AG08396 (cell line): Measurements from ENCODE around the gene CHD2.

ENCODE experiments used
- DNase-seq: peaks from one replicate; pipeline ENCODE4 v3.0.0; 2012; ENCODE audit warnings: low spot score, mixed read lengths

The CHD2 gene

DNA sequence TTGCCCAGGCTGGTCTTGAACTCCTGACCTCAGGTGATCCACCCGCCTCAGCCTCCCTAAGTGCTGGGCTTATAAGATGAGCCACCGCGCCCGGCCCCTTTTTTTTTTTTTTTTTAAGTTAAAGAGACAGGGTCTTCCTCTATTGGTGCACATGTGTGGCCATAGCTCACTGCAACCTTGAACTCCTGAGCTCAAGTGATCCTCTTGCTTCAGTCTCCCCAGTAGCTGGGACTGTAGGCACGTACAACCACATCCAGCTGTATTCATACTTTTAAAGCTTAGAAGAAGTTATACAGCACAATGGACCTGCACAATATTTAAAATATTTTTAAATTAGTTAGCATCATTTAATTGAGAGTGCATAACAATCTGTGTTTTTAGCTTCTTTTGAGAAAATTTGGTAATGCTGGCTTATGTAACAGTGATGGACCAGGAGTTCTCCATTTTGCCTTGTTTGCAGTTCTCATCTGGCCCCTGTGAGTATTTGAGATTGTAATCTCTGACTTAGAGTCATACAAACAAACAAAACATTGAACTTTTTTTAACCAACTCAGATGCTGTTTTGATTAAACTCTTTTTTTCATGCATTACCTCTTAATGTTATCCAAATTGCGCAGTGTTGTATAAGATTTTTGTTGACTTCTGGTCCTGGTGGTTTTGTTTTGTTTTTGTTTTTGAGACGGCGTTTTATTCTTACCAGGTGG, 33.0 kb downstream of the CHD2 start:
- DNase-seq, result no peak

DNA sequence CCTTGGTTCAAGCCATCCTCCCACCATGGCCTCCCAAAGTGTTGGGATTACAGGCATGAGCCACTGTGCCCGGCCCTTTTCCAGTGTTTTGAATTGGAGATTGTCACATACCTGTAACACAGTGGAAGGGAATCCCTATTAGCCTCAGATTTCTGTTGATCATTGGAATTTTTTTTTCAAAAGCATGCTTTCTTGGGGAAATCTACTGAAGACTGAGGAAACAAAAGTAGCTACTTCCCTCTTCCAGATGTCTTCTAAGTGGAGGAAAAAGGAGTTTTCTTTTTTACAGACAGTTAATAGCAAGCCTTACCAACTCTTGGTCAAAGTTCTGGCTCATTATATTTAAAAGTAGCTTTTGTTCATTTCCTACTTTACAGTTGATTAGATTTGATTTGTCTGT, 33.7 kb downstream of the CHD2 start:
- DNase-seq, result no peak

DNA sequence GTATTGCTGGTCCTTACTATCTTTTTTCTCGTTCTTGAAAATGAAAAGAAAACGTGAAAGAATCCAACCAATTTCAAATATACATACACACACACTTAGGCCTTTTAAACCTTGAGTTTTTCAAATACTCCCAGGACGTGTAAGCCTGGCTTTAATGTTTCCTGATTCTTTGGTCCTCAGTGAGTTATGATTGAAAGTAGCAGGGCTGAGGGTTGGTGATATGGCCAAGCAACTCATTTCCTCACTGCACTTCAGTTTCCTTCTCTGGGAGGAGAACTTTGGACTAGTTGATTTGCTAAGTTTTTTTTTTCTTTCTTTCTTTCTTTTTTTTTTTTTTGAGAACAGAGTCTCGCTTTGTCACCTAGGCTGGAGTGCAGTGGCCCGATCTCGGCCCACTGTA, 34.6 kb downstream of the CHD2 start:
- DNase-seq, result no peak

DNA sequence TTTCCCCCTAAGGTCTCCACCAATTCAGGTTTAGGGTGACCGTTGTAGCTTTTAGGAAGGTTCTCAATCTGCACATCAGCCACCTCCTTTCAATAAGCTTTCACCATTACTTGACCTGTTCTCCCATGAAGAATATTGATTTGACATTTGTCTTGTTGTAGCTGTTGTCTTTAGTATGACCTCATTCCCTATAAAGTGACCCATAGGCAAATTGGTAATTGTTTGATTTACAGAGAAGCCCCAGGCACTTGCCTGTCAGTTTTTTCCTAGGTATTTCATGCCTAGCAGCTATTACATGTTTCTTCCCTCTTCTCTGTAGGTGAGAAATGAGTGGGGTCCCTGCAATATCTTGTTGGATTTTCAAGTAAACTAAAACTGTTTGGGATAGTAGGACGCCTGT, 36.0 kb downstream of the CHD2 start:
- DNase-seq, result no peak

DNA sequence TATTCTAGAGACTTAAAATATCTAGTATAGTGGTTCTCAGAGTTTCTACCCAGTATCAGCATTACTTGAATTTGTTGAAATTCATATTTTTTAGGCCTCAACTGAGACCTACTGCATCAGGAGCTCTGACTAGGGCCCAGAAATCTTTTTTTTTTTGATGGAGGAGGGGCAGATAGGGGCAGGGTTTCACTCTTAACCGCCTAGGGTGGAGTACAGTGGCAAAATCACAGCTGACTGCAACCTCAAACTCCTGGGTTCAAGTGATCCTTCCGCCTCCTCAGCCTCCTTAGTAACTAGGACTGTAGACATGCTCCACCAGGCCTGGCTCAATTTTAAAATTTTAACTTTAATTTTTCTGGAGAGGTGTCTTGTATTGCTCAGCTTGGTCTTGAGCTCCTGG, 36.6 kb downstream of the CHD2 start:
- no peak for DNase-seq

DNA sequence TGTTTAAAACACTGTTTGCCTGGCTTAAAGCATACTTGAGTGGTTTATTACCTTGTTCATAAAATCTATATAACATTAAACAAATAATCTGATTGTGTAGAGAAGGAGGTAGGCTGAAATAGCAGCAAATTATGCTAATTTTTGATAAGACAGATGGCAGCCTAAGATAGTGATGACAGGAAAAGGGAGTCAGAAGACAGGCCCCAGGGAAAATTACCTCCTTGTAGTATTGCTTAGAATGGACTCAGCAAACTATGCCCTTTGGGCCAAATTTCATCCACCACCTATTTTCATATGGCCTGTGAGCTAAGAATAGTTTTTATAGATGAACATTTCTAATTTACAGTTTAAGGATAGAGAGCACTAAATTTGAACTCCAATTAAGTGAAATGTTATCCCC, 37.8 kb downstream of the CHD2 start:
- no peak for DNase-seq

DNA sequence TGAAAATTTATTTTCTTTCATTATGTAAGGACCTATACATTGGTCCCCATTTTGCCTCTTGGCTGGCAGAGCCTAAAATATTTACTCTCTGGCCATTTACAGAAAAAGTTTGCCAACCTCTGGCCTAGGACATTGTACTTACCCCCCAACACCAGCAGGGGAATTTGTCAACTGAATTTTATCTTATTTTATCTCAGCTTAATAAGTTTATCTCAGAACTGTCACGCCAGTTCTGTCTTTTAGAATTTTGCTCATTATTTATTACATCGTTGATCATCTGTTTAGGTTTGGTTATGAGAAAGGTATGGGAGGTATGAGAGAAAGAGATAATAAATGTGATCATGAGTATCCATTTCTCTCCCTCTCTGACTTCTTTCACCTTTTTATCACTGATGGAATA, 38.3 kb downstream of the CHD2 start:
- no peak for DNase-seq

DNA sequence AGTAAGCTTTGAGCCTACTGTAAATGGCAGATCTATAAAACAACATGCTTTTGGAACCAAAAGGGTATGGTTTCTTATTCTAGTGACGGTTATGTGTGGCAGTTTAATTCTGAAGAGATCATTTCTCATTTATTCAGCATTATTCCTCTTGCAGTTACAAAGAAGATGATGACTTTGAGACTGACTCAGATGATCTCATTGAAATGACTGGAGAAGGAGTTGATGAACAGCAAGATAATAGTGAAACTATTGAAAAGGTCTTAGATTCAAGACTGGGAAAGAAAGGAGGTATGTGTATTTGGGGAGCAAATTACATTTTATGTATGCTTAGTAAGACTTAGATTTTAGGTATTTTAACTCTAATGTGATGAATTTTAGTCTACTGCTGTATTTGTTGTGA, 41.5 kb downstream of the CHD2 start:
- DNase-seq, result no peak

DNA sequence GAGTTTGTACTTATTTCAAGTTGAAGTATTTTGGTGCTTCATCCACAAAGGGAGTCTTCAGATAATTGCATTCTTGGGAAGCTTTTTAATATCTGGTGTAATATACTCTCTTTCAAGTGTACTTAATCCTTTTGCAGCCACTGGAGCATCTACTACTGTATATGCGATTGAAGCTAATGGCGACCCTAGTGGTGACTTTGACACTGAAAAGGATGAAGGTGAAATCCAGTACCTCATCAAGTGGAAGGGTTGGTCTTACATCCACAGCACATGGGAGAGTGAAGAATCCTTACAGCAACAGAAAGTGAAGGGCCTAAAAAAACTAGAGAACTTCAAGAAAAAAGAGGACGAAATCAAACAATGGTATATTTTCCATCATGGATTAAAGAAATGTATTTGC, 42.6 kb downstream of the CHD2 start:
- no peak for DNase-seq

DNA sequence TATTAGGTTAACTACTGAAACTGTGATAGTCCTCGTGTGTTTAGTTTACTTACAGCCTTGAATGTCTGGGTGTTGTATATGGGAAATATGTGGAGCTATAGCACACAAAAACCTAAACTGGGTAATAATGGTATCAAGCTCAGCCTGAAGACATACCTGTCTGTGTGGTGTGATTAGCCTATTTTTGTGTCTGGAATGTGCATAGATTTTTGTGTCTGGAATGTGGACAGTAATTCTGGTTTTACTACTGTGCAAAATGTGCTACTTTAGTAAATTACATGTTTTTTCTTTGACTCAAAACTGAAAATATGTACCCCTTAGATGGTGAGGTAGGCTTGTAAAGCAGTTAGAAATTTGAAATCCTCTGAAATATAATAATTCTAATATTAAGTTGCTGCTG, 43.5 kb downstream of the CHD2 start:
- DNase-seq, result no peak

DNA sequence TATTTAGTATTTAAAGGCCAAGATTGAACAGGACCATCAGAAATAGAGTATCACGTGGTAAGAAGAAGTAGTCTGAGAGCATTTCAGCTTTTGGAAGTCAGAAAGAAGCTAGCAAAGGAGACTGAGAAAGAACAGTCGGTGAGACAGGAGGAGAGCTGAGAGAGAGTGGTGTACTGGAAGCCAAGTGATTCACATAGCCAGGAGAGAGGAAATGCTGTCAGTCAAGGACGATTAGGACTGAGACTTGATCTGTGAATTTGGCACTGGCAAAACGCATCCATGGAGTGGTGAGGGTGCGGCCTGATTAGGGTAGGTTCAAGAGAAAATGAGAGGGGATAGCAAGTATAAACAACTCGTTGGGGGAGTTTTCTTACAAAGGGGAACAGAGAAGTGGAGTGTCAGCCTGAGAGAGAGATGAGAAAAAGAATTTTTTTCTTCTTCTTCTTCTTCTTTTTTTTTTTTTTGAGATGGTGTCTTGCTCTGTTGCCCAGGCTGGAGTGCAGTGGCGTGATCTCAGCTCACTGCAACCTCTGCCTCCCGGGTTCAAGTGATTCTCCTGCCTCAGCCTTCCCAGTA, 44.9 kb downstream of the CHD2 start:
- no peak for DNase-seq

DNA sequence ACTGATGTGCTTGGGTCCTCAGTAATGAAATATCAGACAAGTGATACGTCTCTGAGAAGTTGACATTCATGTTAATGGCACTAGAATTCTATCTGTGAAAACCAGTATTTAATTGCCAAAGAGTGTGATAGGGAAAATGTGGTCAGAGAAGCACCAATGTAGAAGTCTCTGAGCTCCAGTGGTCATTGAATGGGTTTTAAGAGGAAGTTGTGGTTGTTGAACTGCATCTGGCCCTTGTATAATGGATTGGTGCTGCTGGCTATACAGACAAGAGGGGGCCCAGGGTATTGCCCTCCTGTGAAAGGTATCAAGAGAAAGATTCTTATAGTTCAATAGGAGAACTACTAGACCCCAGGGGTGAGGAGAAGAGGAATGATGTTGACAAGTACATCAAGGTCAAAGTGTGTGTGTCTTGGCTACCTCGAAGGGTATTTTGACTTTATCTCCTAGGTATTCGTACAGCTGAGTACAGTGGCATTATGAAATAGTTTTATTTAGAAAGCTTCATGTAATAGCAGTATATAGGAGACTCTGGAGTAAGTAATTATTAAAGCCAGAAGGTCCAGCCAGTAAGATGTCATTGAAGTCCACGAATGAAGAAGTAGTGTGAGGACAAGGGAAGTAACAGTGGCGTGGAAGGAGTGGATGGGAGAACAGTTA, 47.1 kb downstream of the CHD2 start:
- no peak for DNase-seq

DNA sequence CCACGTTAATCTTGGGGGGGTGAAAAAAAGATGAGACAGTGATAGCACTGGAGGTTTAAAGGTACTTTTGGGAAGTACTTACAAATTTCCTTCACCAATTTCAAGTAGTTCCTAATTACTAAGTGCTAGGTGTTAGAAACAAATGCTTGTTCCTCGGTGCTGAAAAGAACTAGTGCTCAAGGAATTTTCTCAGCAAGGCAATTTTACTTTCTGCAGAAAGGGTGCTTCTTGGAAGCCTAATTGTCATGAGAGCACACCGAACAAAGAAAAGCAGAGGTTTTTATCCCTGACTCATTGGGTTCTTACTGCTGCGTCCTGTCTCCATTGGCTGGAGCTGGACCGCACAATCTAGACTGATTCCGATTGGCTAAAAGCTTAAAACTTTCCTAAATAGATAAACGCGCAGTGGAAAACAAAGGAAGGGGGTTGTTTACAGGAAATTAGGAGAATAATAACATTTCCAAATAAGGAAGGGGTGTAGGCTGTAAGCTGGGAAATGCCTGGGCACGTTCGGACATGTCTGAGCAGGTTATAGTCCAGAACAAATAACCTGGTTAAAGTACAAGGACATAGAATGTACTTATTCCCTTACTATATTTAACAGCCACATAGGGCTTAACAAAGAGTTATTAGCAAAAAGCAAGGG, 49.6 kb downstream of the CHD2 start:
- DNase-seq, result no peak

DNA sequence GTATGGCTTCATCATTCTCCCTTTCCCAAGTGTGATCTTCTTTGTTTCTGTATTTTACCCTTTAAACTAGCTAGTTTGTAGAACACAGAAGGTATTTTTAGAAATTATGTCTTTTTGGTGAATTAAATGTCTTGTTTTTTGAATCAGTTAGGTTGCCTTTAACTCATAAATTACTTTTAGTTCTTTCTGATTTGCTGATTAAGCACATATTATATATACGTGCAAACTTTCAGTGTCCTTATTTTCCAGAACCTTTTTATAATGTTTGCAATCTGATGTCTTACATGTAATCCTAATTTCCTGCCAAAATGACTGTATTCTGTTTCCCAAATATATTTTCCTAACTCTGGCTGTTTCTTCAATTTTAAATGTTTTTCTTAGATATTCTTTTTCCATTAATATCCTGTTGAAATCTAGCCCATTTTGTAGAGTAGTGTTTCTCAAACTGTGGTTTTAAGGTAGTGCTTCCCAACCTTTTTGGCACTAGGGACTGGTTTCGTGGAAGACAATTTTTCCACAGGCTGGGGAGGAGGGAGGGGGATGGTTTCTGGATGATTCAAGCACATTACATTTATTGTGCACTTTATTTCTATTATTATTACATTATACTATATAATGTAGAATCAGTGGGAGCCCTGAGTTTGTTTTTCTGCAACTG, 51.8 kb downstream of the CHD2 start:
- DNase-seq, result no peak

DNA sequence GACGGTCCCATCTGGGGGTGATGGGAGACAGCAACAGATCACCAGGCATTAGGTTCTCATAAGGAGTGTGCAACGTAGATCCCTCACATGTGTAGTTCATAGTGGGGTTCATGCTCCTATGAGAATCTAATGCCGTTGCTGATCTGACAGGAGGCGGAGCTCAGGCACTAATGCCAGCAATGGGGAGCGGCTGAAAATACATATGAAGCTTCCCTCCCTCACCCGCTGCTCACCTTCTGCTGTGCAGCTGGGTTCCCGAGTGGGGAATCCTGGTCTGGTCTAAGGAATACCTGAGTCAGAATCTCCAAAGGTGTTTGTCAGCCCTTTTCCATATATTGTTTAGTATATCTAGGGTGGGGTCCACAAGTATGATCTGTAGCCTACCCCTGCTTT, 52.3 kb downstream of the CHD2 start:
- DNase-seq, result no peak

DNA sequence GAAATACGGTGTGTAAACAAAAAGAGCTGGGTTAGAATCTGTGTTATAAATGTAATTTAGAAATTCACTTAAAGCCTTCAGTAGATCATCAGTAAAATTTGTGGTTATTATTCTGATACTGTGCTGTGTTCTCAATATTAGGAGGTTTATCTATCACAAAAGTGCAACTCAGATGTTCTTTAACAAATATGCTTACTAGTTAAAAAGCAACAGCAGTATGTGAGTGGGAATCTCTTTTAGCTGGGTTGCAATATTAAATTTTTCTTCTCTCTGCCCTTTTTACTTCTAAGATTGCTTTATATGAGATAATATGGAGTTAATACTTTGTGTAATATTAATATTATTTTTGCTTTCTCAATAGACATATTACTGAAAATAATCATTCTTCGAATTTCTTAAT, 53.4 kb downstream of the CHD2 start:
- no peak for DNase-seq

DNA sequence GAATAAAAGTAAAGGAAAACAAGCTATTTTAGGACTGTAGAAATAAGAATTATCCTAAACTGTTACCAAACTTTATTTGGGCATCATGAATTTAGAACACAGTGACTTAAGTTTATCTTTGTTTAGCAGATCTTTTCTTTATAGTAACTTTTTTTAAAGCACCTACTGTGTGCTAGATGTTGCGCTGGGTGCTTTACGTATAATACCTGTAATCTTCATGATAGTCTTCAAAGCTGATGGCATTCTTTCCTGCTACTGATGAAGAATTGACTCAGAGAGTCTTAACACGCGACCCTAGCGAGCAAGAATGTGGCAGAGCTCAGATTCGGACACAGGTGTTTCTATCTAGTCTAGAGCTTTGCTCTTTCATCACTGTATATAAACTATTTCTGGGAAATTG, 53.9 kb downstream of the CHD2 start:
- no peak for DNase-seq

DNA sequence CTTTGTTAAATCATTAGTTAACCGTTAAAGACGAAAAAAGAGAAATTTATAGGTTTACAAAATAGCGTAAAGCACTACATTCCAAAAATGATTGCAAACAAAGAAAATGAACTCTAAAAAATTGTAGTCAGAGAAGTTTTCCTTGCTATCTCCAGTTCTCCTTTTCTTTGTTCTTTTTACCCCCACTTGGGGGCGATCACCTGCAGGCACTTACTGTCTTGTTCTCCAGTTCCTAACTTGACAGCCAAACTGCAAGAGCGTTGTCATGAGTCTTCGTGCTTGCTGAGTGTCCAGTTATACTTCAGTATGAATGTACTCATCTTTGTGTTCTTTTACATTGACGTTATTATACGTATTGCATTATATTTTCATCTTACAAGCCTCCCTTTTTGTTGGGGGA, 54.5 kb downstream of the CHD2 start:
- no peak for DNase-seq

DNA sequence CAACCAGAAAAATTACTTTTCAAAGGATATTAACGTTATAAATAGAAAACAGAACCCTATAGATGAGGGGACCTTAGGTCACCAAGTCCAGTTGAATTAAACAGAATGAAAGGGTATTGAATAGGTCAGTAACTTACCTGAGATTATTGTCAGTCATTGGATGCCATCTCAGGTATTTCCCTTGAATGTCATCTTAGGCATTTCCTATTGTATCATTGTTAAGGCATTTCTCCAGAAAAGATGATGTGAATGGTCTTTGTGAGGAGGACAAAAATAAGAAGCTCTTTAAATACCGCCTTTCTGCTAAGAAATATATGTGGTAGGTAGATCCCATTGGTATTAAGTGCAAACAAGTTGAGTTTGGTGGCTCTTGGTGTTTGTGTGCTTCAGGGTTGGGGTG, 55.6 kb downstream of the CHD2 start:
- no peak for DNase-seq

DNA sequence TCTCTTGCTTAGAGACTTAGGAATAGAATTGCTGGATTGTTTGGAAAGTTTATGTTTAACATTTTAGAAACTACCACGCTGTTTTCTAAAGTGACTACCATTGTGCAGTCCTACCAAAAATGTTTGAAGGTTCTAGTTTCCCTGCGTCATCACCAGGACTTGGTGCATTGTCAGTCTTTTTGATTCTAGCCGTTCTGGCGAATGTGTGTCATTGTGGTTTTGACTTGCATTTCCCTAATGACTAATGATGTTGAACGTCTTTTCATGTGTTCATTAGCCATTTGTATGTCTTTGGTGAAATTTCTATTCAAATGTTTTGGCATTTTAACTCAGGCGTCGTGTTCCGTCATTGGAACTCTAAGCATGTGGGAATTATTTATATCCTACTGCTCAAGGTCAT, 58.0 kb downstream of the CHD2 start:
- DNase-seq, result no peak

DNA sequence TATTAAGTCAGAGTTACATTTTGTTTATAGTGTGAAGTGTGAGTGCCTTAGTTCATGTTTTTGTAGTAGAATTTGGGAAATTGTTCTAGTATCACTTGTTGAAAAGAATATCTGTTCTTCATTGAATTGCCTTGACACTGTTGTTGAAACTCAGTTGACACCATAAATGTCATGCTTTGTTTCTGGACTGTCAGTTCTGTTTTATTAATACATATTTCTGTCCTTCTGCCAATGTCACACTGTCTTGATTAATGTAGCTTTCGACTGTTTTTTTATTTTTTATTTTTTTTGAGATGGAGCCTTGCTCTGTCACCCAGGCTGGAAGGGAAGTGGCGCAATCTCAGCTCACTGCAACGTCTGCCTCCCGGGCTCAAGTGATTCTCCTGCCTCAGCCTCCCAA, 59.1 kb downstream of the CHD2 start:
- no peak for DNase-seq

DNA sequence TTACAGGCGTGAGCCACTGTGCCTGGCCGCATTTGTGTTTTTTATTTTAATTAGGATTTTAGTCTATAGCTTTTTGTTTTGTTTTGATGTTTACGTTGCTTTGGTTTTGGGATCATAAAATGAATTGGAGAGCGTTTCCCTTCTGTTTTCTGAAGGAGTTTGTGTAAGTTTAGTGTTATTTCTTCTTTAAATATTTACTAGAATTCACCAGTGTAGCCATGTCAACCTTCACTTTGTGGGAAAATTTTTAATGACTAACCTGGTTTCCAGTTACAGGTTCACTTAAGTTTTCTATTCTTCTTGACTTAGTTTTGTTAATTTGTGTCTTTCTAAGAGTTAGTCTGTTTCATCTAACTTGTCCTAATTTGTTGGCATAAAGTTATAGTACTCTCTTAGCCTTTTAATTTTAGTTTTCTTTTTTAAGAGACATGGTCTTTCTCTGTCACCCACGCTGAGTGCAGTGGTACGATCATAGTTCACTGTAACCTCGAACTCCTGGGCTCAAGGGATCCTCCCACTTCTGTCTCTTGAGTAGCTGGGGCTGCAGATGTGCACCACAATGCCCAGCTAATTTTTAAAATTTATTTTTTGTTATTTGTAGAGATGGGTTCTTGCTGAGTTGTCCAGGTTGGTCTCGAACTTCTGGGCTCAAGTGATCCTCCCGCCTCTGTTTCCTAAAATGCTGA, 61.0 kb downstream of the CHD2 start:
- DNase-seq, result no peak
